LNCaP clone FGC (cell line): Measurements from ENCODE around the gene SDCCAG8.

Experiments used
- DNase-seq: peaks from one replicate; pipeline ENCODE4 v3.0.0-alpha.2; 2011; ENCODE audit warnings: low read depth
- H3K4me3 ChIP-seq: 2 replicates; pipeline ENCODE4 v1.5.1; 2011; ENCODE audit warnings: mild to moderate bottlenecking, low read depth, low read length, control low read depth
- CTCF ChIP-seq: IDR thresholded peaks from 2 replicates; pipeline ENCODE4 v1.5.1; 2012; ENCODE audit warnings: mild to moderate bottlenecking; ENCODE audit not compliant: control insufficient read depth, insufficient read depth; ENCODE audit errors: extremely low read depth

Gene SDCCAG8

GRCh38 chr1:243391355-243391754, 135.5 kb downstream of the SDCCAG8 start:
- no peak for TF ChIP-seq CTCF
- DNase-seq, result no peak
- no peak overlapping the region for H3K4me3 ChIP-seq

DNA sequence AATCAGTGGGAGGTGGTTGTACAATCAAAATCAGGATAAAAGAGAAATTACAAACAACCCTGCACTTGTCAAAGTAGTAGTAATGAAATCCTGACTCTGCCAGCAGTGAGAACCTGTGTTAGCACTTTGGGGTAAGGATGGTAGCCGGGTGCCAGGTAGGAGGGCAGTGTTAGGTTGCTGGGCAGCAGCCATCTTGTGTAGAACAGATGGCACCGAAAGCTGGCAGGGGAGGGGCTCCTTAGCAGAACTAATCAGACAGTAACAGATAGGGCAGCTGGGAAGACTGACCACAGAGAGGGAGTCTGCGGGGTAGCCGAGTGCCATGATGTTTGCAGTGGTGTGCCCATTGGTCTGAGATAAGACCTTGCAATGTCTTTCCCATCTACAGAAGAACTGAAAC, 137.3 kb downstream of the SDCCAG8 start:
- DNase-seq, result no peak
- H3K4me3 ChIP-seq, result no peak overlapping the region
- TF ChIP-seq CTCF, result no peak

DNA sequence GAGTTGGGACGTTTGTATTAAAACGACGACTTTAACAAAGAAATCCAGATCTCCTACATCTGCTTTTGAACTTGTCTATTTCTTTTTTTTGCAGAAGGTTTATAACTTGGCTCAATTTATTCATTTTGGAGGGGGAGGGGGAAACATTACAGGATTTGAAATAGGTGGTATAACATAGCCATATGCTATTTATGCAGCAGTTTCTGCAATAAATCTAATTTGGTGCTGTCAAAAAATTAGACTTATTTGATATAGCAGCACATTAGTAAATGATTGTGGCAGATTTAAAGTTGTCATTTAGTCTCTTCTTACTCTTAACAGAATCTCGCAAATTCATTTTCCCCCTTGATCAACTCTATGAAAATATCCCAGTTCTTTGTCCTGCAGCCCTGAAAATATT, 138.2 kb downstream of the SDCCAG8 start:
- H3K4me3 ChIP-seq, result no peak overlapping the region
- DNase-seq, result no peak
- no peak for TF ChIP-seq CTCF

GRCh38 chr1:243394601-243395464, 139.0 kb downstream of the SDCCAG8 start:
- TF ChIP-seq CTCF, result no peak
- no peak overlapping the region for H3K4me3 ChIP-seq
- no peak for DNase-seq

GRCh38 chr1:243396424-243396823, 140.6 kb downstream of the SDCCAG8 start:
- DNase-seq, result no peak
- no peak for TF ChIP-seq CTCF
- H3K4me3 ChIP-seq, result no peak overlapping the region

- no peak for TF ChIP-seq CTCF
- H3K4me3 ChIP-seq, result no peak overlapping the region
- no peak for DNase-seq
Observed at GRCh38 chr1:243396876-243397275, 141.0 kb downstream of the SDCCAG8 start.
